ENCODE data around the gene B3GAT3.
"Not testable (repeated sequence)": the region's sequence is repeated elsewhere in the genome, so short reads cannot be mapped to it uniquely, and the experiment has no call there.

Gene B3GAT3

GRCh38 chr11:62654297-62654696, 32.5 kb upstream of the B3GAT3 start:
- Histone ChIP-seq H3K27ac (ENCODE audit: low read depth, low read length, severe bottlenecking) (no peak overlapping the region), H3K36me3 (ENCODE audit: control insufficient read depth, insufficient read depth, low read length) (peaks cover 8% of the 10 kb centered on the region), H3K4me3 (ENCODE audit: extremely low read depth, insufficient read depth, low read length, poor library complexity, severe bottlenecking) (no peak overlapping the region), H3K4me1 (ENCODE audit: control insufficient read depth, insufficient read depth, low read length, poor library complexity, severe bottlenecking) (no peaks in the 10 kb centered on the region), H3K9me3 (ENCODE audit: control insufficient read depth, low read length) (no peaks in the 10 kb centered on the region)
- 90 to 96% methylated on average over 4 to 5 of the region's 11 CpGs for WGBS, 2 experiments (ENCODE audit: insufficient coverage in 2 of 2)

- H3K36me3 ChIP-seq (ENCODE audit: control insufficient read depth, insufficient read depth, low read length) = peaks cover 26% of the 10 kb centered on the region
- WGBS, 2 experiments (ENCODE audit: insufficient coverage in 2 of 2) = 37 to 38% methylated on average over 15 of the region's 16 CpGs
- peak overlapping the region; percentile 65 for H3K27ac ChIP-seq (ENCODE audit: low read depth, low read length, severe bottlenecking)
- H3K4me1 ChIP-seq (ENCODE audit: control insufficient read depth, insufficient read depth, low read length, poor library complexity, severe bottlenecking) = peaks cover under 1% of the 10 kb centered on the region
- peak overlapping the region; percentile 89 for H3K4me3 ChIP-seq (ENCODE audit: extremely low read depth, insufficient read depth, low read length, poor library complexity, severe bottlenecking)
- H3K9me3 ChIP-seq (ENCODE audit: control insufficient read depth, low read length) = no peaks in the 10 kb centered on the region
Measured at GRCh38 chr11:62652161-62653006, 30.6 kb upstream of the B3GAT3 start.

GRCh38 chr11:62650283-62650682, 28.5 kb upstream of the B3GAT3 start:
- not testable (repeated sequence) for H3K9me3 ChIP-seq (ENCODE audit: control insufficient read depth, low read length); H3K27ac ChIP-seq (ENCODE audit: low read depth, low read length, severe bottlenecking); H3K4me3 ChIP-seq (ENCODE audit: extremely low read depth, insufficient read depth, low read length, poor library complexity, severe bottlenecking); H3K4me1 ChIP-seq (ENCODE audit: control insufficient read depth, insufficient read depth, low read length, poor library complexity, severe bottlenecking)
- WGBS, 2 experiments (ENCODE audit: insufficient coverage in 2 of 2) = 96% methylated on average over 8 to 12 of the region's 12 CpGs
- peaks cover 26% of the 10 kb centered on the region for H3K36me3 ChIP-seq (ENCODE audit: control insufficient read depth, insufficient read depth, low read length)

- Histone ChIP-seq H3K27ac (ENCODE audit: low read depth, low read length, severe bottlenecking) (no peak overlapping the region), H3K36me3 (ENCODE audit: control insufficient read depth, insufficient read depth, low read length) (peaks cover 33% of the 10 kb centered on the region), H3K9me3 (ENCODE audit: control insufficient read depth, low read length) (no peaks in the 10 kb centered on the region), H3K4me3 (ENCODE audit: extremely low read depth, insufficient read depth, low read length, poor library complexity, severe bottlenecking) (no peak overlapping the region), H3K4me1 (ENCODE audit: control insufficient read depth, insufficient read depth, low read length, poor library complexity, severe bottlenecking) (peaks cover 8% of the 10 kb centered on the region)
- 96 to 97% methylated on average over 10 to 11 of the region's 11 CpGs for WGBS, 2 experiments (ENCODE audit: insufficient coverage in 2 of 2)
Measured at GRCh38 chr11:62649486-62649885, 27.7 kb upstream of the B3GAT3 start.

GRCh38 chr11:62648967-62649364, 27.2 kb upstream of the B3GAT3 start:
- Histone ChIP-seq H3K9me3 (ENCODE audit: control insufficient read depth, low read length) (no peaks in the 10 kb centered on the region), H3K4me1 (ENCODE audit: control insufficient read depth, insufficient read depth, low read length, poor library complexity, severe bottlenecking) (peaks cover 8% of the 10 kb centered on the region), H3K4me3 (ENCODE audit: extremely low read depth, insufficient read depth, low read length, poor library complexity, severe bottlenecking) (no peak overlapping the region), H3K27ac (ENCODE audit: low read depth, low read length, severe bottlenecking) (no peak overlapping the region), H3K36me3 (ENCODE audit: control insufficient read depth, insufficient read depth, low read length) (peaks cover 38% of the 10 kb centered on the region)
- 95 to 99% methylated on average over 9 to 11 of the region's 11 CpGs for WGBS, 2 experiments (ENCODE audit: insufficient coverage in 2 of 2)

GRCh38 chr11:62648185-62648966, 26.6 kb upstream of the B3GAT3 start:
- WGBS, 2 experiments (ENCODE audit: insufficient coverage in 2 of 2) = 96 to 98% methylated on average over 24 of the region's 24 CpGs

GRCh38 chr11:62647609-62648005, 25.8 kb upstream of the B3GAT3 start:
- Histone ChIP-seq H3K4me1 (ENCODE audit: control insufficient read depth, insufficient read depth, low read length, poor library complexity, severe bottlenecking) (peaks cover 8% of the 10 kb centered on the region), H3K27ac (ENCODE audit: low read depth, low read length, severe bottlenecking) (no peak overlapping the region), H3K4me3 (ENCODE audit: extremely low read depth, insufficient read depth, low read length, poor library complexity, severe bottlenecking) (no peak overlapping the region), H3K9me3 (ENCODE audit: control insufficient read depth, low read length) (no peaks in the 10 kb centered on the region), H3K36me3 (ENCODE audit: control insufficient read depth, insufficient read depth, low read length) (peaks cover 50% of the 10 kb centered on the region)
- WGBS, 2 experiments (ENCODE audit: insufficient coverage in 2 of 2) = 95 to 100% methylated on average over 5 to 6 of the region's 6 CpGs

More at GRCh38 chr11:62648185-62648966, 26.6 kb upstream of the B3GAT3 start:
- Histone ChIP-seq H3K4me1 (ENCODE audit: control insufficient read depth, insufficient read depth, low read length, poor library complexity, severe bottlenecking) (peaks cover 8% of the 10 kb centered on the region), H3K9me3 (ENCODE audit: control insufficient read depth, low read length) (no peaks in the 10 kb centered on the region), H3K4me3 (ENCODE audit: extremely low read depth, insufficient read depth, low read length, poor library complexity, severe bottlenecking) (no peak overlapping the region), H3K36me3 (ENCODE audit: control insufficient read depth, insufficient read depth, low read length) (peaks cover 43% of the 10 kb centered on the region), H3K27ac (ENCODE audit: low read depth, low read length, severe bottlenecking) (no peak overlapping the region)

- no peaks in the 10 kb centered on the region for H3K9me3 ChIP-seq (ENCODE audit: control insufficient read depth, low read length)
- H3K27ac ChIP-seq (ENCODE audit: low read depth, low read length, severe bottlenecking) = peak overlapping the region; percentile 13
- H3K4me3 ChIP-seq (ENCODE audit: extremely low read depth, insufficient read depth, low read length, poor library complexity, severe bottlenecking) = peak overlapping the region; percentile 96
- WGBS, 2 experiments (ENCODE audit: insufficient coverage in 2 of 2) = 79 to 84% methylated on average over 17 to 29 of the region's 32 CpGs
- peaks cover 8% of the 10 kb centered on the region for H3K4me1 ChIP-seq (ENCODE audit: control insufficient read depth, insufficient read depth, low read length, poor library complexity, severe bottlenecking)
- H3K36me3 ChIP-seq (ENCODE audit: control insufficient read depth, insufficient read depth, low read length) = peaks cover 54% of the 10 kb centered on the region
Measured at GRCh38 chr11:62646825-62647608, 25.2 kb upstream of the B3GAT3 start.

- WGBS, 2 experiments (ENCODE audit: insufficient coverage in 2 of 2) = 0% methylated on average over 64 to 66 of the region's 73 CpGs
- peaks cover 8% of the 10 kb centered on the region for H3K4me1 ChIP-seq (ENCODE audit: control insufficient read depth, insufficient read depth, low read length, poor library complexity, severe bottlenecking)
- no peaks in the 10 kb centered on the region for H3K9me3 ChIP-seq (ENCODE audit: control insufficient read depth, low read length)
- H3K4me3 ChIP-seq (ENCODE audit: extremely low read depth, insufficient read depth, low read length, poor library complexity, severe bottlenecking) = peak within 1 kb of the TSS; percentile 96
- H3K27ac ChIP-seq (ENCODE audit: low read depth, low read length, severe bottlenecking) = peak within 1 kb of the TSS; percentile 98
- peaks cover 58% of the 10 kb centered on the region for H3K36me3 ChIP-seq (ENCODE audit: control insufficient read depth, insufficient read depth, low read length)
Measured at GRCh38 chr11:62645946-62646824, 24.4 kb upstream of the B3GAT3 start, which contains the start of gene GANAB. Gene GANAB, minus strand, starts transcription at chr11:62646613. Its CDS starts 14 bp downstream, at chr11:62646599.

GRCh38 chr11:62645671-62645945, 23.8 kb upstream of the B3GAT3 start:
- WGBS, 2 experiments (ENCODE audit: insufficient coverage in 2 of 2) = 33 to 40% methylated on average over 10 to 11 of the region's 11 CpGs

More at GRCh38 chr11:62645671-62645945, 23.8 kb upstream of the B3GAT3 start:
- peak overlapping the region; percentile 96 for H3K4me3 ChIP-seq (ENCODE audit: extremely low read depth, insufficient read depth, low read length, poor library complexity, severe bottlenecking)
- H3K27ac ChIP-seq (ENCODE audit: low read depth, low read length, severe bottlenecking) = peak overlapping the region; percentile 98
- no peaks in the 10 kb centered on the region for H3K9me3 ChIP-seq (ENCODE audit: control insufficient read depth, low read length)
- H3K4me1 ChIP-seq (ENCODE audit: control insufficient read depth, insufficient read depth, low read length, poor library complexity, severe bottlenecking) = peaks cover 8% of the 10 kb centered on the region
- H3K36me3 ChIP-seq (ENCODE audit: control insufficient read depth, insufficient read depth, low read length) = peaks cover 63% of the 10 kb centered on the region
